AG08395 (cell line): Measurements from ENCODE around the gene ADI1.
A peak's percentile ranks its signal among the peaks of the same experiment; 100 is the strongest.
"Not testable (repeated sequence)": the region's sequence is repeated elsewhere in the genome, so short reads cannot be mapped to it uniquely, and the experiment has no call there.

Source experiments
- DNase-seq: peaks from one replicate; pipeline ENCODE4 v3.0.0; 2012; ENCODE audit warnings: mixed read lengths, low spot score

Gene ADI1

GRCh38 chr2:3462493-3463104 is 56.7 kb downstream of the ADI1 start:
- DNase-seq: no peak

- peak; percentile 65 for DNase-seq
Observed at GRCh38 chr2:3461801-3462492, 57.4 kb downstream of the ADI1 start.

GRCh38 chr2:3460831-3461800 is 58.2 kb downstream of the ADI1 start:
- DNase-seq: no peak

GRCh38 chr2:3460156-3460555 is 59.2 kb downstream of the ADI1 start:
- DNase-seq: no peak

GRCh38 chr2:3459185-3460015 is 59.9 kb downstream of the ADI1 start:
- no peak for DNase-seq

GRCh38 chr2:3458396-3459184 is 60.7 kb downstream of the ADI1 start:
- no peak for DNase-seq

- no peak for DNase-seq
Observed at GRCh38 chr2:3457524-3458395, 61.6 kb downstream of the ADI1 start.

- DNase-seq: no peak
Observed at GRCh38 chr2:3456125-3456524, 63.2 kb downstream of the ADI1 start.

- no peak for DNase-seq
Observed at GRCh38 chr2:3454802-3455201, 64.5 kb downstream of the ADI1 start.

- DNase-seq: not testable (repeated sequence)
Observed at GRCh38 chr2:3454005-3454404, 65.3 kb downstream of the ADI1 start.

GRCh38 chr2:3453190-3453999 is 65.9 kb downstream of the ADI1 start:
- no peak for DNase-seq

- no peak for DNase-seq
Observed at GRCh38 chr2:3451926-3452671, 67.2 kb downstream of the ADI1 start.

- no peak for DNase-seq
Observed at GRCh38 chr2:3451169-3451568, 68.2 kb downstream of the ADI1 start.

GRCh38 chr2:3450385-3451010 is 68.8 kb downstream of the ADI1 start:
- no peak for DNase-seq

GRCh38 chr2:3449936-3450335 is 69.4 kb downstream of the ADI1 start:
- DNase-seq: no peak

GRCh38 chr2:3449086-3449485 is 70.2 kb downstream of the ADI1 start:
- no peak for DNase-seq

GRCh38 chr2:3448441-3448911 is 70.9 kb downstream of the ADI1 start:
- DNase-seq: peak; percentile 52
